HEK293T (cell line): ENCODE data around the gene PLTP.

ENCODE experiments used
- ARNT ChIP-seq: fragments of 450-650 bp; IDR thresholded peaks from 2 replicates; pipeline ENCODE4 v1.6.1; 2017; ENCODE audit warnings: mild to moderate bottlenecking
- BHLHE40 ChIP-seq: fragments of 450-650 bp; IDR thresholded peaks from 2 replicates; pipeline ENCODE4 v1.6.1; 2016; ENCODE audit warnings: mild to moderate bottlenecking, moderate library complexity, borderline replicate concordance
- CTBP1 ChIP-seq: fragments of 450-650 bp; IDR thresholded peaks from 2 replicates; pipeline ENCODE4 v1.6.1; 2016; ENCODE audit warnings: borderline replicate concordance
- ELF4 ChIP-seq: fragments of 450-650 bp; IDR thresholded peaks from 2 replicates; pipeline ENCODE4 v1.6.1; 2017; ENCODE audit warnings: antibody characterized with exemption
- FOXA1 ChIP-seq: fragments of 450-650 bp; IDR thresholded peaks from 2 replicates; pipeline ENCODE4 v1.6.1; 2016; ENCODE audit warnings: mild to moderate bottlenecking
- FOXK2 ChIP-seq: fragments of 450-650 bp; IDR thresholded peaks from 2 replicates; pipeline ENCODE4 v1.6.1; 2016; ENCODE audit warnings: mild to moderate bottlenecking
- FOXM1 ChIP-seq: fragments of 450-650 bp; IDR thresholded peaks from 2 replicates; pipeline ENCODE4 v1.6.1; 2017; ENCODE audit warnings: mild to moderate bottlenecking, borderline replicate concordance
- HDGF ChIP-seq: fragments of 450-650 bp; IDR thresholded peaks from 2 replicates; pipeline ENCODE4 v1.6.1; 2017; ENCODE audit warnings: antibody characterized with exemption, borderline replicate concordance
- NFRKB ChIP-seq: fragments of 450-650 bp; IDR thresholded peaks from 2 replicates; pipeline ENCODE4 v1.6.1; 2016; ENCODE audit warnings: mild to moderate bottlenecking, moderate library complexity
- PKNOX1 ChIP-seq: fragments of 450-650 bp; IDR thresholded peaks from 2 replicates; pipeline ENCODE4 v1.6.1; 2016
- SP1 ChIP-seq: fragments of 450-650 bp; IDR thresholded peaks from 2 replicates; pipeline ENCODE4 v1.6.1; 2017
- SUZ12 ChIP-seq: fragments of 450-650 bp; IDR thresholded peaks from 2 replicates; pipeline ENCODE4 v1.6.1; 2016; ENCODE audit warnings: mild to moderate bottlenecking
- TARDBP ChIP-seq: fragments of 450-650 bp; IDR thresholded peaks from 2 replicates; pipeline ENCODE4 v1.6.1; 2016
- ZNF384 ChIP-seq: fragments of 450-650 bp; IDR thresholded peaks from 2 replicates; pipeline ENCODE4 v1.6.1; 2016

- TF ChIP-seq SP1 (no peak), FOXK2 (no peak), FOXM1 (no peak), ZNF384 (no peak), SUZ12 (no peak), HDGF (no peak), BHLHE40 (no peak), FOXA1 (no peak), CTBP1 (no peak), PKNOX1 (no peak), NFRKB (no peak), TARDBP (no peak), ELF4 (no peak), ARNT (no peak)
Observed at GRCh38 chr20:45899046-45899835, 12.7 kb downstream of the PLTP start.
